ENCODE results near the gene LCN1.

The LCN1 gene

GRCh38 chr9:135488527-135488926 lies 32.7 kb upstream of the LCN1 start:
- DNase-seq (ENCODE audit: low read depth in 3 of 3): no peak

- no peak for DNase-seq (ENCODE audit: low read depth in 3 of 3)
Observed at GRCh38 chr9:135489188-135489906, 31.9 kb upstream of the LCN1 start.

DNA sequence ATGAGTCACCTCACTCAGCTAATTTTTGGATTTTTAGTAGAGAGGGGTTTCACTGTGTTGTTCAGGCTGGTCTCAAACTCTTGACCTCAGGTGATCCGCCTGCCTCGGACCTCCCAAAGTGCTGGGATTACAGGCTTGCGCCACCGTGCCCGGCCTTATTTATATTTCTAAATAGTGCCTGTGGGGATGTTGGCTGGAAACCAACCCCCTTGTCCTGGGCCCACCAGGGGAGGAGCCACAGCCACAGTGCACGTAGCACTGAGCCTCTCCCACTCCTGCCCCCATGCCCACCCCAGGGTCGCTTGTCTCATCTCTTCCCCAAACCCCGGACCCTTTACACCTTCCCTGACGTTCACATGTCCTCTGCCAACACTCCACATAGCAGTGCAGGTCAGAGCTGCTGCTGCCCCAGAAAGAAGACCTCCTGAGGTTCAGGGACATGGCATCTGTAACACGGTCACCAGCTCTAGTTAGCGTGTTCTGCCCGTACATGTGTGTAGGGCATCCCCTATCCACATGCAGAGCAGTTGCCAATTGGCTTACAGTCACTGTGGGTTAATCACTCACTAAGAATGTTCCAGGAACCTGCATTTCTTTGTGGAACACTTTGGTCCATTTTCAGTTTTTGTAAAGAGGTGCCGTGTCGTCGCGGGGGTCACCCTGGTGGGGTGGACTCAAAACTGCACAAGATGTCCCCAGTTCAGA lies 30.9 kb upstream of the LCN1 start:
- DNase-seq (ENCODE audit: low read depth in 3 of 3): no peak

DNA sequence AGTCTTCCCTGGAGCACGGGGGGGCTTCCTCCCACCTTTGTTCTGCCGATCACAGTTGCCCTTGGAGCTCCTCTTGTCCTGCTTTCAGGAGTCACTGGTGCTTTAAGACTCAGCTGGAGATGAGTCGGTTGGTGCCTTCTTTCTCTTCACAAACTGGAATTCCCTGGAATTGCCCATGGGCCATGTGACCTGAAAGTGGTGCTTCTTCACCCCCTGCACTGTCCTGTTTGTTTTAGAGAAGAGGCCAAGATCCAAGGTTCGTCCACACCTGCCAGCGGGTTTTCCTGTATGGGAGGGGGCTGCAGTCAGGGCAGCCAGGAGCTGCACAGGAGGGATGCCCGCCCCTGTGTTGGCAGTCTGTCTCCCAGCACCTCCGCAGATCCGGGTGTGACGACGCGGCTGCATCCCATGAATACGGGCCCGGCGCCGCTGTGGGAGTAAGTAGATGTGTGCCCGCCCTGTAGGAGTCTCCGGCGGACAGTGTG lies 30.2 kb upstream of the LCN1 start:
- no peak for DNase-seq (ENCODE audit: low read depth in 3 of 3)

DNA sequence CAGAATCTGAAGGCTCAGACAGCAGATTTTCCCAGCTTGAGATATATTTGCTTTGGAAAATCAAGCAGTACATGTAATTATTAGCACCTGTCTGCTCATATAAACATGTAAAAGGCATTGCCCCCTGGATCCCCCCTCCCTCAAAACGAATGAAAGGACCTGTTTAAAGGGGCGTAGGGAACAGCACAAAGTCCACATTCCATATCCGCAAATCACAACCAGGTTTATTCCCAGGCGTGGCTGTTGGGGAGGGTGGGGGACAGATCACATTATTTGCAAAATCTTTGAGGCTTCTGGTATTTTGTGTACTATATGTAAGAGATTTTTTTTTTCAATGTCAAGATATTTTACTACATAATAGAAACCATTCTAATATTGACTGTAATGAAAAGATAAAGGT lies 29.5 kb upstream of the LCN1 start:
- no peak for DNase-seq (ENCODE audit: low read depth in 3 of 3)

GRCh38 chr9:135492886-135493669 lies 28.2 kb upstream of the LCN1 start:
- no peak for DNase-seq (ENCODE audit: low read depth in 3 of 3)

- DNase-seq (ENCODE audit: low read depth in 3 of 3): no peak
Observed at GRCh38 chr9:135494791-135495559, 26.3 kb upstream of the LCN1 start.

DNA sequence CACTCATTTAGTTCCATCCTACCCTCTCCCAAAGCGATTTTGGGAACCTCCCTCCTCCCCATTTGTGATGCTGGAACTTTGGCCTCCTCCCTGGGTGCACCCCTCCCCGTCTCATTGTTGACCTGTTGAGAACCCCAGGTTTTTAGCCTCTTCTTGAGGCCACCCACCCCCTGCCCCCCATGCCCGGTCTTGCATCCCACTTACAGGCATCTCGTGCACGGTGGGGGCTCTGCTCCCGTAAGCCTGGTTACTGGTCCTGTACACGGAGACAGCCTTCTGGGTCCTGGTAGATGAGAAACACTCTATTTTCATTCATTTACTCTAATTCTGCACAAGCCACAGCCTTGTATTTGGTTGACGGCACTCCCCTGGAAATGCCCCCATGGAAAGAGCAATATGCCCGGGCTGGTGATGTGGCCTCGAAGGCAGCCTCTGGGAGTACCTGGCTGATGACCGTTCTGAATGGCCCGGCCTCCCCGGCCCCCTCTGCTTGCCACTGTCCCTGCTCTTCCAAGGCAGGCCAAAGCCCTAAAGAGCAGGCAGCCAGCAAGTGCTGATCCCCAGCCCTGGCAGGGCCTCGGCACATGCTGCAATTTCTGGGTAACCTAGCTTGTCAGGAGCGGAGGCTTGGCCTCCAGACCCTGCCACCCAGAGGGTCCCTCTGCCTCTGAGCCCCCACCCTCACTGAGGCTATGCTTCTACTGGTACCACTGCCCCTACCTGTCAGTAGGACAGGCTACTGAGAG lies 22.7 kb upstream of the LCN1 start:
- DNase-seq (ENCODE audit: low read depth in 3 of 3): no peak

GRCh38 chr9:135499326-135500070 lies 21.7 kb upstream of the LCN1 start:
- DNase-seq (ENCODE audit: low read depth in 3 of 3): peak; percentile 66 to 89 (median 81)

GRCh38 chr9:135500071-135500524 lies 21.1 kb upstream of the LCN1 start:
- DNase-seq (ENCODE audit: low read depth in 3 of 3): no peak

- DNase-seq (ENCODE audit: low read depth in 3 of 3): peak; percentile 71 to 80 (median 75)
Observed at GRCh38 chr9:135500525-135501260, 20.5 kb upstream of the LCN1 start, which contains the start of gene MRPS2. Gene MRPS2 (plus strand): TSS chr9:135500682. CDS start chr9:135500711, 29 bp downstream.

DNA sequence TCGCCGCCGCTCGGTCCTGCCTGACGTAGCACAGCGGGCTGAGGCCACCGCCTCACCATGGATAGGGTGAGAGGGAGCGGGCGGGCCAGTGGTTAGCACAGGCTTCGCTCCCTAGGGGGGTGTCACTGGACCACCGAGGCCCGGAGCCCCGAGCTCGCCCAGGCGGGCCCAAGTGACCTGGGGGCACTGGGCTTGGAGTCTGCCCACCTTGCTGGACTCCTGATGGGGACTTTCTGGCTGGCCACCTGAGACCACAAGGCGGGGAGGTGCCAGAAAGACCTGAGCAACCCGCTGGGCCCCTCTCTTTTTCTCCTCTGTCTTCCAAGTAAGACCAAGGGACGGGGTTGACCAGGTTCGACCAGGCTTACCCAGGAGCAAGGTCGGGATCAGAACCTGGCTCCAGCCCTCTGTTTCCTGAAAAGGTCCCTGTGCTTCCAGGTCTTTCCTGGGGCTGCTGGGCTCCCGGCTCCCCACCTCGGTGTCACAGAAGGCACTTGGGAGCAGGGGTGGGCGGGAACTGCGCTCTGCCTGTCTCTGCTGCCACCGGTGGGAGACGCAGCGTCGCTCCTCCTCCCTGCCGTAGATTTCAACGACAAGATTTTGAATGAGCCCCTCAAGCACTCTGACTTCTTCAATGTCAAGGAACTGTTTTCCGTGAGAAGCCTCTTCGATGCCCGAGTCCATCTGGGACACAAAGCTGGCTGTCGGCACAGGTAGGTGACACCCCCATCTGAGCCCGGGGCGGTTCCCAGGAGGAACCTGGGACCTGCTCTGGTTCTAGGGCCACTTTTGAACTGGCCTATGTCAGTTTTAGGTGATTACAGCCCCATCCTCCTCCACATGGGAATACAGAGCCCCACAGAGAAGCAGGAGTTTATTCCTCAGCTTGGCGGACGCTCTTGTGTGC lies 19.7 kb upstream of the LCN1 start:
- DNase-seq (ENCODE audit: low read depth in 3 of 3): peak in 1 of 3 donors; percentile 45

DNA sequence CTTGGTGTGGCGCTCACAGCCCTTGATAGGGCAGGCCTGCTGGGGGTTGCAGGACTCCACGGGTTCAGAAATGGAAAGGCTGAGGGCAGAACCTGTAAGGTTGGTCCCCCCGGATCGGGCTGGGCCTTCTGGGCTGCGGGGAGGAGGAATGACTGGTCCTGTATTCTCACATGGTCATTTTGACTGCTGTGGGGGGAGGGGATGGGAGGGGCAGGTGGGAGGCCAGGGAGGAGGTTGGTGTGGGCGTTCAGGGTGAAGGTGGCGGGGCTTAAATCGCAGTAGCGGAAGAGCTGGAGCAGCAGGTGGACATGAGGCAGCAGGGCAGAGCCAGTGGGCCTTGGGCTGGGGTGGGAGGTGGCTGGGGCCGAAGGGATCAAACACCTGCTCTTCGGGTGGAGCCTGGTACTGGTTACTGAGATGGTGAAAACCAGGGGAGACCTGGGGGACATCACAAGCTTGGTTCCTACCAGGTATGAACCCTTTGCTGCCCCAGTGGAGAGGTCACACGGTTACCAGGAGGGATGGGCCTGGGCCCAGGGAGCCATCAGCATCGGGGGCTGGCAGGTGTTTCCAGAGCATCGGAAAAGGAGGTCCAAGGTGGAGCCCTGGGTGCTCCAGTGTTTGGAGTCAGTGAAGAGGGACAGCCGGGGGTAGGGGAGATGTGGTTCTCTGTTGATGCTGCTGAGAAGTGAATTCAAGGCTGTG lies 18.9 kb upstream of the LCN1 start:
- DNase-seq (ENCODE audit: low read depth in 3 of 3): no peak

DNA sequence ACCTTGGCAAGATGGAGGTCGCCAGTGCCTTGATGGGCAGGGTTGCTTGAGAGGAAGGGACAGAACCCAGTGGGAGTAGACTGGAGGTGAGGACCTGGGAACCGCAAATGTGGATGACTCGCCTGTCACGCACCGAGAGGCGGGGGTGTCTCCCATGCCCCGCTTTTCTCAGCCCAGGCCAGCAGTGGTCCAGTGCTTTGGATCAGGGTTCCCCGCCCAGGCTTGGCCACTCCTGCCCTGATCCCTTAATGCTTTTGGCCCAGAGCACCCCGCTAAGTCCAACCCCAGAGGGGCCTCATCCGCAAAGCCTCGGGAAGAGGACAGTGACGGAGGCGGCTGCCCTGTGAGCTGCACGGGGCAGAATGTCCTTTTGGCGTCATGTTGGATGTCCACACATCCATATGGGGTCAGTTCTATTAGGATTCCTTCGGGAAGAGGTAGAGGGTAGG lies 18.3 kb upstream of the LCN1 start:
- no peak for DNase-seq (ENCODE audit: low read depth in 3 of 3)

DNA sequence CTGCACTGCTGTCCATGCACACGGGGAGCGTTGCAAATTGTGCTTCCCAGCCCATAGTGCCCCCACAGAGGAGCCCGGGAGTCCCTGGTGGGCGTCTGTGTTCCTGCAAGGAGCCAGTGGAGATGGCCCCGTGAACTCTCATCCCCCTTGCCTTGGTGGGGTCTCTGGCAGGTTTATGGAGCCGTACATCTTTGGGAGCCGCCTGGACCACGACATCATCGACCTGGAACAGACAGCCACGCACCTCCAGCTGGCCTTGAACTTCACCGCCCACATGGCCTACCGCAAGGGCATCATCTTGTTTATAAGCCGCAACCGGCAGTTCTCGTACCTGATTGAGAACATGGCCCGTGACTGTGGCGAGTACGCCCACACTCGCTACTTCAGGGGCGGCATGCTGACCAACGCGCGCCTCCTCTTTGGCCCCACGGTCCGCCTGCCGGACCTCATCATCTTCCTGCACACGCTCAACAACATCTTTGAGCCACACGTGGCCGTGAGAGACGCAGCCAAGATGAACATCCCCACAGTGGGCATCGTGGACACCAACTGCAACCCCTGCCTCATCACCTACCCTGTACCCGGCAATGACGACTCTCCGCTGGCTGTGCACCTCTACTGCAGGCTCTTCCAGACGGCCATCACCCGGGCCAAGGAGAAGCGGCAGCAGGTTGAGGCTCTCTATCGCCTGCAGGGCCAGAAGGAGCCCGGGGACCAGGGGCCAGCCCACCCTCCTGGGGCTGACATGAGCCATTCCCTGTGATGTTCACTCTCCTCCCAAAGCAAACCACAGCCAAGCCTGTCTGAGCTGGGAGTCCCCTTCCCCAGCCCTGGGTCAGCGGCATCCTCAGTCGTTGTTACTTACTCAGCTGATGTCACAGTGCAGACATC lies 17.6 kb upstream of the LCN1 start:
- DNase-seq (ENCODE audit: low read depth in 3 of 3): no peak

All from stimulated activated CD4-positive, alpha-beta T cell treated with anti-CD3 and anti-CD28 coated beads, TNF-alpha, amount 100 ng/mL, for 48 hours (primary cell).